Upper lobe of right lung (tissue), 1 donor: Measurements from ENCODE around the gene ANTXRL. TPM values are rescaled to one million over a fixed set of nuclear protein-coding genes. Genes with fewer than 3 reads are reported as not detected.
"Not testable (repeated sequence)": the region's sequence is repeated elsewhere in the genome, so short reads cannot be mapped to it uniquely, and the experiment has no call there.

ENCODE experiments used
- ATAC-seq: fragments of 200-7000 bp; cut with Tn5 transposase; one replicate; pipeline ENCODE4 v1.9.1; 2020; ENCODE audit warnings: mild to moderate bottlenecking, moderate library complexity
- DNase-seq: peaks from one replicate; pipeline ENCODE4 v3.0.0-alpha.2; 2020
- H3K27ac ChIP-seq: fragments of 200-600 bp; one replicate; pipeline ENCODE4 v1.8.0; 2022
- H3K27me3 ChIP-seq: fragments of 200-600 bp; one replicate; pipeline ENCODE4 v1.8.0; 2022; ENCODE audit warnings: mild to moderate bottlenecking
- H3K36me3 ChIP-seq: fragments of 200-600 bp; one replicate; pipeline ENCODE4 v1.8.0; 2022
- H3K4me1 ChIP-seq: fragments of 200-600 bp; one replicate; pipeline ENCODE4 v1.8.0; 2022
- H3K4me3 ChIP-seq: fragments of 200-600 bp; one replicate; pipeline ENCODE4 v1.8.0; 2022; ENCODE audit warnings: mild to moderate bottlenecking
- H3K9me3 ChIP-seq: fragments of 200-600 bp; one replicate; pipeline ENCODE4 v1.8.0; 2022
- intact Hi-C: fragments of 100-400 bp; cut with DNase I; formaldehyde crosslinking; loops from one replicate; pipeline ENCODE4 v1.11.0; 2022
- total RNA-seq: library from RNA; stranded (reverse); fragmentation: NEBNext Ultra II Directional; extraction: Animal tissue kit (Norgen Biotek cat#: 25700); gene quantifications from one replicate; pipeline ENCODE4 v1.2.1, GENCODE V29; 2021
- TF ChIP-seq, protein P1 (sequence below): fragments of 200-600 bp; IDR thresholded peaks from one replicate; pipeline ENCODE4 v1.8.0; 2022; ENCODE audit warnings: antibody characterized with exemption
- donor health status: DM: no; HTN: yes; CAD: no; lungs with severe emphysema.

The ANTXRL gene
- total RNA-seq, 1 donor from 2014 or later, result not detected

DNA sequence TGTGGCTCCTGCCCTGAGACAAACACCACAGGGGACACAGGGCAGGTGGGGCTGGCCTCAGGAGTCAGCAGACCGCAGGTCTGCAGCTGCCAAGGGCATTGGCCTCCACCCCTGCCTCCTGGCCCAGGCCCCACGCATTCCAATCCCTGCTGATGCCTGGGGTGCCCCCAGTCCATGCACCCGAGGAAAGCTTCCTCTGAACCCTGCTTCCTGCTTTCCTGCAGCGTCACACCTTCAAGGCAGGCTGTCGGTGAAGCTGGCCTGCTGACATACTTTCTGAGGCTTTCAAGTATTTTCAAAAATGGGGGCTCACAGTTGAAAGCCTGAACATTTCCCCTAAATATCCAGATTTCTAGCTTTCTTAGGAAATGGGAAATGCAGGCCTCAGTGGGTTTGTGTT lies 22.5 kb upstream of the ANTXRL start:
- H3K27me3 ChIP-seq, result no peaks in the 10 kb centered on the region
- H3K36me3 ChIP-seq, result no peaks in the 10 kb centered on the region
- no peak overlapping the region for H3K4me3 ChIP-seq
- no peak overlapping the region for H3K27ac ChIP-seq
- TF ChIP-seq, protein P1, sequence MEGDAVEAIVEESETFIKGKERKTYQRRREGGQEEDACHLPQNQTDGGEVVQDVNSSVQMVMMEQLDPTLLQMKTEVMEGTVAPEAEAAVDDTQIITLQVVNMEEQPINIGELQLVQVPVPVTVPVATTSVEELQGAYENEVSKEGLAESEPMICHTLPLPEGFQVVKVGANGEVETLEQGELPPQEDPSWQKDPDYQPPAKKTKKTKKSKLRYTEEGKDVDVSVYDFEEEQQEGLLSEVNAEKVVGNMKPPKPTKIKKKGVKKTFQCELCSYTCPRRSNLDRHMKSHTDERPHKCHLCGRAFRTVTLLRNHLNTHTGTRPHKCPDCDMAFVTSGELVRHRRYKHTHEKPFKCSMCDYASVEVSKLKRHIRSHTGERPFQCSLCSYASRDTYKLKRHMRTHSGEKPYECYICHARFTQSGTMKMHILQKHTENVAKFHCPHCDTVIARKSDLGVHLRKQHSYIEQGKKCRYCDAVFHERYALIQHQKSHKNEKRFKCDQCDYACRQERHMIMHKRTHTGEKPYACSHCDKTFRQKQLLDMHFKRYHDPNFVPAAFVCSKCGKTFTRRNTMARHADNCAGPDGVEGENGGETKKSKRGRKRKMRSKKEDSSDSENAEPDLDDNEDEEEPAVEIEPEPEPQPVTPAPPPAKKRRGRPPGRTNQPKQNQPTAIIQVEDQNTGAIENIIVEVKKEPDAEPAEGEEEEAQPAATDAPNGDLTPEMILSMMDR, result no peak
- H3K9me3 ChIP-seq, result no peaks in the 10 kb centered on the region
- DNase-seq (no peak), ATAC-seq (no peak)
- intact Hi-C loops, result no loop called here
- H3K4me1 ChIP-seq, result no peaks in the 10 kb centered on the region

DNA sequence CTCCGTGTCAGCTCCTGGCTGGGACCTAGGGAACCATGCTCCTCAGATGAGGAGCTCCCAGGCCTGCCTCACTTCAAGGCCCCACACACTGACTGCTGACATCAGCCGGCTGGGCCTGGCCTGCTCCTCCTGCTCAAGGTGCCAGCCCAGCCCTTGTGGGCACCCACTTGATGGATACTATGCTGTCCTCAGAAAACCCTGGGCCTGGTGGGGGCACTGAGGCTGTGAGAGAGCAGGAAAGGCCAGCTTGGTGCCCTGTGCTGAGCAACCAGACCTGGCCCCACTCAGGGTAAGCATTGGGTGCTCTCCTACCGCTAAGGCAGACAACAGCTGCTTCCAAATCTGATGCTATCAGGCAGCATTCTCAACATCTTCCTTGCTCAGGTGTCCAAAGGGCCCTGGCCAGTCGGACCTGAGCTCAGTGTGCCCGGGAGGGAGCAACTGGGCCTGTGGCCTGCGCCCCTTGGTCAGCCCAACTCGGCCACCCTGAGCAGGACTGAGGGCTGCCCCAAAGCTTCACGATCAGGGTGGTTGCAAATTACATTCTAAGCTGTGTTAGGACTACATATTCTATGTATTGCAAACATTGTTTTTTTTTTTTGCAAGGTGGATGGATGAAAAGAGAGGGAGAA lies 21.9 kb upstream of the ANTXRL start:
- TF ChIP-seq, protein P1, result no peak
- Histone ChIP-seq H3K4me3 (no peak overlapping the region), H3K9me3 (no peaks in the 10 kb centered on the region), H3K4me1 (no peaks in the 10 kb centered on the region), H3K36me3 (no peaks in the 10 kb centered on the region), H3K27ac (no peak overlapping the region), H3K27me3 (no peaks in the 10 kb centered on the region)
- no peak for DNase-seq
- intact Hi-C loops, result no loop called here
- no peak for ATAC-seq

DNA sequence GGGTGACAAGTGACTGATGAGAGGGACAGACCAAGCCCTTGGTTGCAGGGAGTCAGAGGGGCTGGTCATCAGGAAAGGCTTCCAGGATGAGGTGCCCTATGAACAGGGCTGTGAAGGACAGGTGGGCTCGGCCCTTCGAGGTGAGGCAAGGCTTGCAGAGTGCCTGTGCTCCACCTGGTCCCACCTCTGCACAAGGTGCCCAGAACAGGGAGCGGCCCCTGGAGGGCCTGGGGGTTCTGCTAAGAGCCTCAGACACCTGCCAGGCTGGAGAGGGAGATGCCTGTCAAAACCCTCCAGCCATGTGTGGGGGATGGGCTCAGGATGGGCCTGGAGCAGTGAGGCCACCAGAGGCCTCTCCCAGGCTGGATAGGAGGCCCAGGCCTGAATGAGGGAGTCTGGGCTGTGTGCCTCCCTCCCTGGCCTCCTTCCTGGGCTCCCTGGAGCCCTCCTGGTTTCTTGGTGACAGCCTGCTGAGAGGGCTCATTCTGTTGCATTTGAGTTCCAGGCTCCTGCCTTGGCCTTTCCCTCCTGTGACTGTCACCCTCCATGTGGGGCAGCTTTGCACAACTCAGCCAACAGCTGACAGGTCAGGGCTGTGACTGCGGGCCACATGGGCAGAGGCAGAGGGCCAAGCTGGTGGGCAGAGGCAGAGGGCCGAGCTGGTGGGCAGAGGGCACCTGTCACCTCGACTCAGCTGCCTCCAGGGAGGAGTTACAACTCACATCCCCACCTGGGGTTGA lies 21.1 kb upstream of the ANTXRL start:
- ATAC-seq, intact Hi-C loops, DNase-seq: not testable (repeated sequence)

DNA sequence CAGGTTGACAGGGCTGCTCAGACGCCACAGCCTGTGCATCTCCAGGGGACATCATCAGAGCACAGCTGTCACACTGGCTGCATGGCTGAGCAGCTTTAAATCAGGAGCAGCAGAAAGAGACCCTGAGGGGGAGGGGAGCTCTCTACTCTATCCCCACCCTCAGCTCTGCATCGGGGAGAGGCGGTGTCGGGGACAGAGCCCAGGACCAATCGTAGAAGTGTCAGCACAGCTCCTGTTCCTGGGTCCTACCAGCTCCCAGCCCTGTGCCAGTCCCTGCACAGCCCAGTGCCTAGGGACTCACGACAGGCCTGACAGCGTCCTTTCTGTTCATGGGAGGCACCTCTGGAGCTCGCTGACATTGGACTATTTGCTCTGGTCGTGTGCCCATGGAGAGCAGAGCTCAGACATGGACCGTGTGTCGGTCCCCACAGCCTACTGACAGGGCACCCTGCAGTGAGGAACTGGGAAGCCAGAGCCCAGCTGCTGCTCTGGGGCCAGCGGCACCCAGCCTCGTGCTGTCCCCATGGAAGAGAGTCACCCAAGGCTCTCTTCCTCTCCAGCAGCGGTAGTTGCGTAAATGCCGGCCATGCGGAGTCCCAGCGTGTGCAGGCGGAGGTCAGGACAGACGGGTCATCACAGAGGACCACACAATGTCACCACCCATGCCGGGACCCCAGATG lies 20.4 kb upstream of the ANTXRL start:
- no peaks in the 10 kb centered on the region for H3K9me3 ChIP-seq
- no peaks in the 10 kb centered on the region for H3K36me3 ChIP-seq
- ATAC-seq, result peak; percentile 40
- no peak overlapping the region for H3K27ac ChIP-seq
- intact Hi-C loops, result no loop called here
- no peak for DNase-seq
- no peaks in the 10 kb centered on the region for H3K27me3 ChIP-seq
- no peak overlapping the region for H3K4me3 ChIP-seq
- no peaks in the 10 kb centered on the region for H3K4me1 ChIP-seq
- TF ChIP-seq, protein P1, result no peak

More for the DNA sequence above, 21.1 kb upstream of the ANTXRL start:
- H3K4me3 ChIP-seq, H3K27me3 ChIP-seq, H3K36me3 ChIP-seq, H3K27ac ChIP-seq, H3K9me3 ChIP-seq, H3K4me1 ChIP-seq: not testable (repeated sequence)

DNA sequence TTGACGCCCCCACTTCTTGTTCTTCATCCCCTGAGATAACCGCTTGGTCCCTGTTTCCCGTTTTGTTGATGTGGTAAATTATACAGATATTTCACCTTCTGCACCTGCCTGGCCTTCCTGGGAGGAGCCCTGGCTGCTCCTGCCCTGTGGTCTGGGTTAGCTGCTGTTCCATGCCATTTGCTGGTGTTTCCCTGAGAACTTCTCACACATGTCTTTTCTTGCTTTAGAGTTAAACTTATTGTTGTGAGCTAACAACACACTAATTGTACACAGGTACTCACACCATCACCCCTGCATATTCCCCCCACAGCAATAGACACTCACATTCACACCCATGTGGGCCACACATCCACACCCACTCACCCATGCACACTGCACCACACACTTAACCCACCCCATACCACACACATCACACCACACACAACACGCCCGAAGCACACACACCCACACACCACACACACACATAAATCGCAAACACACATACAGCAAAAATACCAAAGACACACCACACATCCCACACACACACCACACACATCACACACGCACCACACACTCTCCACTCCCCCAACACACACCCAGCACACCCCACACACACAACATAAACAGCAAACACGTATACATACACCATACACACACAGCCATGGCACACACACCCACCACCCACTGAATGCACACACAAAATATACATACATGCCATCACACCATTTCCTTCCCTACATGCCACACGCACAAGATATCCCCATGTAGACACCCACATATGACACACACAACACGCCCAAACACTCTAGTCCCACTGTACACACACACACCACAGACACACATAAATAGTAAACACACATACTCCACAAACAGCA lies 19.4 kb upstream of the ANTXRL start:
- intact Hi-C loops, result no loop called here
- Histone ChIP-seq H3K4me1 (no peaks in the 10 kb centered on the region), H3K4me3 (no peak overlapping the region), H3K27me3 (no peaks in the 10 kb centered on the region), H3K27ac (no peak overlapping the region), H3K36me3 (no peaks in the 10 kb centered on the region), H3K9me3 (no peaks in the 10 kb centered on the region)
- TF ChIP-seq, protein P1, result no peak
- ATAC-seq (no peak), DNase-seq (no peak)
